ENCODE measurements around the gene PRTN3. TPM values are rescaled to one million over a fixed set of nuclear protein-coding genes. Genes with fewer than 3 reads are reported as not detected.

The PRTN3 gene
- total RNA-seq, 1 experiment from 2014 or later = not detected

DNA sequence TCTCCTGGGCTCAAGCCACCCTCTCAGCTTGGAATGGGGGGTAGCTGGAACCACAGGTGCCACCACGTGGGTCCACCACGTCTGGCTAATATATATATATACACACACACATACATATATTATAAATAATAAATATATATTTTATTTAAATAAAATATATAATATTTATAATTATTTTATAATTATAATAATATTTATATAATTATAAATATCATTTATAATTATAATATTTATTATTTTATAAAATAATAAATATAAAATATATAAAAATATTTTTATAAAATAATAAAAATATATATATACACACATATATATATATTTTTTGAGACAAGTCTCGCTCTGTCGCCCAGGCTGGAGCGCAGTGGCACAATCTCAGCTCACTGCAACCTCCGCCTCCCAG is 13.8 kb downstream of the PRTN3 start:
- CTCF ChIA-PET = interaction anchor here (0.6 to 0.7 kb wide), 5 partner anchors 64 to 1757 kb away, joined by 3 to 5 read pairs (median 3); no protein-coding TSS in a partner anchor
- no peaks in the 10 kb centered on the region for H3K9me3 Mint-ChIP-seq (ENCODE audit: unreplicated experiment)
- no TSS peak for BruUV-seq (replicated peaks)
- no peaks in the 10 kb centered on the region for H3K36me3 Mint-ChIP-seq (ENCODE audit: insufficient read depth, unreplicated experiment)
- DNase-seq (ENCODE audit: unreplicated experiment) = no peak
- POLR2A ChIA-PET = interaction anchor here (0.5 kb wide), 1 partner anchor 131 kb away, joined by 4 read pairs; no protein-coding TSS in a partner anchor
- no peak overlapping the region for H3K27ac Mint-ChIP-seq (ENCODE audit: low read depth, unreplicated experiment)
- intact Hi-C loops (cut with micrococcal nuclease) = loop anchor here (10.0 kb wide), 1 partner anchor 130 kb away; the partner anchor contains the start of gene WDR18
- H3K4me1 Mint-ChIP-seq (ENCODE audit: insufficient read depth, unreplicated experiment) = peaks cover 8% of the 10 kb centered on the region
- H3K27me3 Mint-ChIP-seq (ENCODE audit: insufficient read depth, unreplicated experiment) = no peaks in the 10 kb centered on the region
- no peak overlapping the region for H3K4me3 Mint-ChIP-seq (ENCODE audit: unreplicated experiment)
- TF ChIP-seq, protein P1, sequence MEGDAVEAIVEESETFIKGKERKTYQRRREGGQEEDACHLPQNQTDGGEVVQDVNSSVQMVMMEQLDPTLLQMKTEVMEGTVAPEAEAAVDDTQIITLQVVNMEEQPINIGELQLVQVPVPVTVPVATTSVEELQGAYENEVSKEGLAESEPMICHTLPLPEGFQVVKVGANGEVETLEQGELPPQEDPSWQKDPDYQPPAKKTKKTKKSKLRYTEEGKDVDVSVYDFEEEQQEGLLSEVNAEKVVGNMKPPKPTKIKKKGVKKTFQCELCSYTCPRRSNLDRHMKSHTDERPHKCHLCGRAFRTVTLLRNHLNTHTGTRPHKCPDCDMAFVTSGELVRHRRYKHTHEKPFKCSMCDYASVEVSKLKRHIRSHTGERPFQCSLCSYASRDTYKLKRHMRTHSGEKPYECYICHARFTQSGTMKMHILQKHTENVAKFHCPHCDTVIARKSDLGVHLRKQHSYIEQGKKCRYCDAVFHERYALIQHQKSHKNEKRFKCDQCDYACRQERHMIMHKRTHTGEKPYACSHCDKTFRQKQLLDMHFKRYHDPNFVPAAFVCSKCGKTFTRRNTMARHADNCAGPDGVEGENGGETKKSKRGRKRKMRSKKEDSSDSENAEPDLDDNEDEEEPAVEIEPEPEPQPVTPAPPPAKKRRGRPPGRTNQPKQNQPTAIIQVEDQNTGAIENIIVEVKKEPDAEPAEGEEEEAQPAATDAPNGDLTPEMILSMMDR (IDR thresholded peaks at IDR 0.05; ENCODE audit: unreplicated experiment) = no peak

DNA sequence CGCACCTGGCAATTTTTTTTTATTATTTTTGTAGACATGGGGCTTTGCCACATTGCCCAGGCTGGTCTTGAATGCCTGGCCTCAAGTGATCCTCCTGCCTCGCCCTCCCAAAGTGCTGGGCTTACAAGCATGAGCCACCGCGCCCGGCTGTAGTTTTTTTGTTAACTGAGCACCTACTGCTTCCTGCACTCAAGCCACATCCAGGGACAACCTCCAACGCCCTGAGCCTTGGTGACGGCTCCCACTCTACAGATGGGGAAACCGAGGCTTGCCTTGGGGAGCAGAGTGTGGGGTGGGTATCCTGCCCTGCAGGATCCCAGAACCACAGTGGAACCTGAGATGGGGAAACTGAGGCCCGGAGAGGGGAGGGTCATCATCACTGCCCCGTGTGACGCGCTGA is 14.3 kb downstream of the PRTN3 start:
- Mint-ChIP-seq H3K27ac (ENCODE audit: low read depth, unreplicated experiment) (no peak overlapping the region), H3K36me3 (ENCODE audit: insufficient read depth, unreplicated experiment) (no peaks in the 10 kb centered on the region), H3K27me3 (ENCODE audit: insufficient read depth, unreplicated experiment) (no peaks in the 10 kb centered on the region), H3K4me3 (ENCODE audit: unreplicated experiment) (no peak overlapping the region), H3K9me3 (ENCODE audit: unreplicated experiment) (no peaks in the 10 kb centered on the region), H3K4me1 (ENCODE audit: insufficient read depth, unreplicated experiment) (peaks cover 8% of the 10 kb centered on the region)
- TF ChIP-seq, protein P1 (IDR thresholded peaks at IDR 0.05; ENCODE audit: unreplicated experiment) = no peak
- no TSS peak for BruUV-seq (replicated peaks)
- intact Hi-C loops (cut with micrococcal nuclease) = loop anchor here (10.0 kb wide), 1 partner anchor 130 kb away; the partner anchor contains the start of gene WDR18
- CTCF ChIA-PET = interaction anchor here (0.8 kb wide), 1 partner anchor 67 kb away, joined by 3 read pairs; no protein-coding TSS in a partner anchor
- POLR2A ChIA-PET = no interaction called here
- no peak for DNase-seq (ENCODE audit: unreplicated experiment)

DNA sequence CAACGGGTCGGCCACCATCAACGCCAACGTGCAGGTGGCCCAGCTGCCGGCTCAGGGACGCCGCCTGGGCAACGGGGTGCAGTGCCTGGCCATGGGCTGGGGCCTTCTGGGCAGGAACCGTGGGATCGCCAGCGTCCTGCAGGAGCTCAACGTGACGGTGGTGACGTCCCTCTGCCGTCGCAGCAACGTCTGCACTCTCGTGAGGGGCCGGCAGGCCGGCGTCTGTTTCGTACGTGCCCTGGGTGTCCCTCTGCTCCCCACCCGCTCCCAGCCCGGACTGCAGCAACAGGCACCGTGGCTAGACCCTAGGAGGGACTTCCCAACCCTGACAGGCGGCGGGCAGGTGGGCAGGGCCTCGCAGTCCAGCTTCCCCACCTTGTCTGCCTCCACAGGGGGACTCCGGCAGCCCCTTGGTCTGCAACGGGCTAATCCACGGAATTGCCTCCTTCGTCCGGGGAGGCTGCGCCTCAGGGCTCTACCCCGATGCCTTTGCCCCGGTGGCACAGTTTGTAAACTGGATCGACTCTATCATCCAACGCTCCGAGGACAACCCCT is 14.8 kb downstream of the PRTN3 start:
- intact Hi-C loops (cut with micrococcal nuclease) = loop anchor here (10.0 kb wide), 1 partner anchor 129 kb away; the partner anchor contains the start of gene WDR18
- POLR2A ChIA-PET = no interaction called here
- no peak overlapping the region for H3K4me3 Mint-ChIP-seq (ENCODE audit: unreplicated experiment)
- CTCF ChIA-PET = interaction anchor here (0.6 to 1.3 kb wide), 7 partner anchors 35 to 338 kb away, joined by 3 to 5 read pairs (median 3); no protein-coding TSS in a partner anchor
- H3K27ac Mint-ChIP-seq (ENCODE audit: low read depth, unreplicated experiment) = no peak overlapping the region
- H3K36me3 Mint-ChIP-seq (ENCODE audit: insufficient read depth, unreplicated experiment) = no peaks in the 10 kb centered on the region
- TF ChIP-seq, protein P1 (IDR thresholded peaks at IDR 0.05; ENCODE audit: unreplicated experiment) = no peak
- DNase-seq (ENCODE audit: unreplicated experiment) = no peak
- H3K4me1 Mint-ChIP-seq (ENCODE audit: insufficient read depth, unreplicated experiment) = peaks cover 3% of the 10 kb centered on the region
- H3K27me3 Mint-ChIP-seq (ENCODE audit: insufficient read depth, unreplicated experiment) = no peaks in the 10 kb centered on the region
- no peaks in the 10 kb centered on the region for H3K9me3 Mint-ChIP-seq (ENCODE audit: unreplicated experiment)
- no TSS peak for BruUV-seq (replicated peaks)

DNA sequence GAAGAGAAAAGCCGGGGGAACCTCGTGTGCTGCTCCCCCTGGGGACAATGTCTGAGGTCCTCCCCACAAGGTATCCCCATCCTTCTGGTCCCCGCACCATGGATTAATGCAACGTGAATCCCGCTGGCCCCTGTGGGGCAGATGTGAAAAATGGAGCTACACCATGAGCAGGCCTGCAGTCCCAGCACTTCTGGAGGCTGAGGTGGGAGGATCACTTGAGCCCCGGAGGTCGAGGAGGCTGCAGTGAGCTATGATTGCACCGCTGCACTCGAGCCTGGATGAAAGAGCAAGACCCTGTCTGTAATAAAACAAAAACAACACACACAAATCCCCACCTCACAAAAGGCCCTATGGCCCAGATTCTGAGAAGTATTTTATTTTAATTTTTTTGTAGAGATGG is 17.5 kb downstream of the PRTN3 start:
- POLR2A ChIA-PET = no interaction called here
- intact Hi-C loops (cut with micrococcal nuclease) = loop anchor here (10.0 kb wide), 1 partner anchor 127 kb away; the partner anchor contains the start of gene WDR18
- BruUV-seq (replicated peaks) = no TSS peak
- H3K4me1 Mint-ChIP-seq (ENCODE audit: insufficient read depth, unreplicated experiment) = peaks cover 5% of the 10 kb centered on the region
- TF ChIP-seq, protein P1 (IDR thresholded peaks at IDR 0.05; ENCODE audit: unreplicated experiment) = no peak
- no peaks in the 10 kb centered on the region for H3K9me3 Mint-ChIP-seq (ENCODE audit: unreplicated experiment)
- CTCF ChIA-PET = interaction anchor here (0.6 to 1.2 kb wide), 5 partner anchors 9 to 400 kb away, joined by 3 to 5 read pairs (median 4); no protein-coding TSS in a partner anchor
- no peak overlapping the region for H3K27ac Mint-ChIP-seq (ENCODE audit: low read depth, unreplicated experiment)
- no peaks in the 10 kb centered on the region for H3K27me3 Mint-ChIP-seq (ENCODE audit: insufficient read depth, unreplicated experiment)
- H3K36me3 Mint-ChIP-seq (ENCODE audit: insufficient read depth, unreplicated experiment) = no peaks in the 10 kb centered on the region
- DNase-seq (ENCODE audit: unreplicated experiment) = no peak
- no peak overlapping the region for H3K4me3 Mint-ChIP-seq (ENCODE audit: unreplicated experiment)
